SK-N-SH (cell line): ENCODE results near the gene MET. TPM values are rescaled to one million over a fixed set of nuclear protein-coding genes. Genes with fewer than 3 reads are reported as not detected.

Source experiments
- CTCF ChIA-PET: fragments of 300-600, 350-600 bp; formaldehyde crosslinking; extraction: SDS; loops from one replicate; lab custom pipeline; 2021; lab: Yijun Ruan, JAX
- POLR2A ChIA-PET: fragments of 350-600 bp; sonication (Branson Sonifier 250); formaldehyde crosslinking; extraction: SDS; loops from one replicate; lab custom pipeline; 2020; ENCODE audit warnings: antibody characterized with exemption, inconsistent platforms; lab: Yijun Ruan, JAX
- DNase-seq: peaks from one replicate; pipeline ENCODE4 v3.0.0; 2012
- H2AFZ ChIP-seq: fragments of 200-600 bp; sonication (generic); 2 replicates; pipeline ENCODE4 v1.8.1; 2016; ENCODE audit warnings: antibody characterized with exemption, mild to moderate bottlenecking, low read depth
- H3F3A ChIP-seq: fragments of 200-600 bp; sonication (generic); replicated peaks from 2 replicates; pipeline ENCODE3; 2016; ENCODE audit warnings: antibody characterized with exemption, mild to moderate bottlenecking; ENCODE audit not compliant: insufficient read depth
- H3K27ac ChIP-seq, 2 experiments: fragments of 200-500 bp in 1 of 2; fragments of 200-600 bp in 1 of 2; sonication (Bioruptor generic) in 1 of 2; sonication (generic), shearing (Covaris generic) in 1 of 2; 2 replicates each; pipeline versions ENCODE4 v1.5.1 to v1.6.1; 2014 to 2016; ENCODE audit warnings: low read depth in 2 of 2, inconsistent platforms in 1 of 2, low read length in 1 of 2, mild to moderate bottlenecking in 1 of 2, mixed read lengths in 1 of 2
- H3K27me3 ChIP-seq: fragments of 200-600 bp; sonication (generic), shearing (Covaris generic); 2 replicates; pipeline ENCODE4 v1.6.1; 2016; ENCODE audit warnings: mixed run types; ENCODE audit not compliant: insufficient read depth
- H3K36me3 ChIP-seq, 2 experiments: fragments of 200-500 bp in 1 of 2; fragments of 200-600 bp in 1 of 2; sonication (Bioruptor generic) in 1 of 2; sonication (generic) in 1 of 2; replicated peaks in 1 of 2; 2 replicates each; pipeline versions ENCODE3 to v1.5.1; 2014 to 2016; ENCODE audit warnings: low read length in 1 of 2, mild to moderate bottlenecking in 1 of 2; ENCODE audit not compliant: insufficient read depth in 2 of 2, control insufficient read depth in 1 of 2
- H3K4me1 ChIP-seq, 2 experiments: fragments of 200-500 bp in 1 of 2; fragments of 200-600 bp in 1 of 2; sonication (Bioruptor generic) in 1 of 2; sonication (generic), shearing (Covaris generic) in 1 of 2; 2 replicates each; pipeline versions ENCODE4 v1.5.1 to v1.6.1; 2014 to 2016; ENCODE audit warnings: low read depth in 1 of 2, low read length in 1 of 2, mixed run types in 1 of 2; ENCODE audit not compliant: insufficient read depth in 2 of 2, control insufficient read depth in 1 of 2
- H3K4me2 ChIP-seq: fragments of 200-600 bp; sonication (generic), shearing (Covaris generic); 2 replicates; pipeline ENCODE4 v1.6.1; 2017; ENCODE audit warnings: mixed run types
- H3K4me3 ChIP-seq, 2 experiments: fragments of 200-500 bp in 1 of 2; fragments of 200-600 bp in 1 of 2; sonication (Bioruptor generic) in 1 of 2; sonication (generic), shearing (Covaris generic) in 1 of 2; 2 replicates each; pipeline versions ENCODE4 v1.5.1 to v1.8.1; 2014 to 2016; ENCODE audit warnings: low read depth in 2 of 2, inconsistent platforms in 1 of 2, low read length in 1 of 2, mild to moderate bottlenecking in 1 of 2, mixed read lengths in 1 of 2, moderate library complexity in 1 of 2
- H3K79me2 ChIP-seq: fragments of 200-600 bp; sonication (generic); 2 replicates; pipeline ENCODE4 v1.8.1; 2017; ENCODE audit warnings: mild to moderate bottlenecking; ENCODE audit not compliant: insufficient read depth
- H3K9ac ChIP-seq: fragments of 200-600 bp; sonication (generic); 2 replicates; pipeline ENCODE4 v1.6.1; 2017; ENCODE audit warnings: mixed run types
- H3K9me2 ChIP-seq: fragments of 200-600 bp; sonication (generic); 2 replicates; pipeline ENCODE4 v1.6.1; 2017; ENCODE audit warnings: mixed run types
- H3K9me3 ChIP-seq: fragments of 200-600 bp; sonication (generic); 2 replicates; pipeline ENCODE4 v1.6.1; 2017; ENCODE audit warnings: mixed run types, mild to moderate bottlenecking, moderate library complexity
- H4K20me1 ChIP-seq: fragments of 200-600 bp; sonication (generic); 2 replicates; pipeline ENCODE4 v1.6.1; 2017; ENCODE audit warnings: mild to moderate bottlenecking, mixed run types; ENCODE audit not compliant: insufficient read depth
- CHD2 ChIP-seq: fragments of 150-350 bp; IDR thresholded peaks from 2 replicates; pipeline ENCODE4 v1.6.1; 2018; ENCODE audit warnings: low read length; ENCODE audit not compliant: partially characterized antibody
- CTCF ChIP-seq: fragments of 200-600 bp; sonication (generic); IDR thresholded peaks from 2 replicates; pipeline ENCODE4 v1.6.1; 2017; ENCODE audit warnings: antibody characterized with exemption, mild to moderate bottlenecking, moderate library complexity
- EP300 ChIP-seq, 2 experiments: IDR thresholded peaks; 2 replicates each; pipeline versions ENCODE4 v1.4.0 to v1.6.1; 2012; ENCODE audit warnings: borderline replicate concordance in 1 of 2, low read depth in 1 of 2, low read length in 1 of 2
- EZH2phosphoT487 ChIP-seq: fragments of 200-600 bp; sonication (generic); IDR thresholded peaks from 2 replicates; pipeline ENCODE4 v1.6.1; 2017; ENCODE audit warnings: low read depth, mixed run types, mild to moderate bottlenecking, antibody characterized with exemption, moderate library complexity, borderline replicate concordance
- FOSL2 ChIP-seq: IDR thresholded peaks from 2 replicates; pipeline ENCODE4 v1.4.0; 2012; ENCODE audit warnings: low read depth, mild to moderate bottlenecking, moderate library complexity, borderline replicate concordance
- GATA2 ChIP-seq: sonication (generic); formaldehyde crosslinking; IDR thresholded peaks from 2 replicates; pipeline ENCODE4 v1.5.0; 2020; ENCODE audit warnings: mild to moderate bottlenecking, missing genetic modification reagents
- IRF3 ChIP-seq: fragments of 150-350 bp; IDR thresholded peaks from 2 replicates; pipeline ENCODE4 v1.6.1; 2016; ENCODE audit warnings: mild to moderate bottlenecking, low read depth, low read length
- MEF2A ChIP-seq: IDR thresholded peaks from 2 replicates; pipeline ENCODE4 v1.4.0; 2012; ENCODE audit warnings: low read depth, borderline replicate concordance
- MXI1 ChIP-seq: IDR thresholded peaks from 2 replicates; pipeline ENCODE4 v1.6.1; 2012; ENCODE audit warnings: mild to moderate bottlenecking, low read depth, low read length, improper control_type of control experiment
- NFIC ChIP-seq: IDR thresholded peaks from 2 replicates; pipeline ENCODE4 v1.4.0; 2012; ENCODE audit warnings: borderline replicate concordance
- NRF1 ChIP-seq: IDR thresholded peaks from 2 replicates; pipeline ENCODE4 v1.6.1; 2012; ENCODE audit warnings: low read depth, mild to moderate bottlenecking, low read length
- PBX3 ChIP-seq: IDR thresholded peaks from 2 replicates; pipeline ENCODE4; 2012
- SMC3 ChIP-seq: IDR thresholded peaks from 2 replicates; pipeline ENCODE4 v1.6.1; 2012; ENCODE audit warnings: low read depth, low read length, improper control_type of control experiment
- TCF12 ChIP-seq: IDR thresholded peaks from 2 replicates; pipeline ENCODE4 v1.4.0; 2012
- TEAD4 ChIP-seq: IDR thresholded peaks from 2 replicates; pipeline ENCODE4 v1.4.0; 2012; ENCODE audit warnings: mild to moderate bottlenecking, borderline replicate concordance; ENCODE audit not compliant: insufficient read depth
- USF2 ChIP-seq: fragments of 150-350 bp; IDR thresholded peaks from 2 replicates; pipeline ENCODE4 v1.6.1; 2017; ENCODE audit warnings: antibody characterized with exemption, low read length, low read depth, borderline replicate concordance
- YY1 ChIP-seq: IDR thresholded peaks from 2 replicates; pipeline ENCODE4 v1.4.0; 2012; ENCODE audit warnings: low read depth, mild to moderate bottlenecking
- WGBS: methylation state at CpG from one replicate; pipeline ENCODE4 v1.1.6; 2017; ENCODE audit warnings: low lambda C conversion rate; 5-methylcytosine and 5-hydroxymethylcytosine counted together
- polyA plus RNA-seq, 3 experiments: library from polyadenylated mRNA; depleted of rRNA; stranded (reverse); fragments of >200 nt; gene quantifications; 2 replicates each; pipeline ENCODE4 v1.2.3, GENCODE V29; 2012

The MET gene
- polyA plus RNA-seq, 1 of the 3 experiments (the other 2 are of a cell fraction), result 38.7 TPM

- whole genome bisulfite sequencing, result 11% methylated on average over 2 of the region's 2 CpGs
Measured at GRCh38 chr7:116665332-116665996, 6.5 kb upstream of the MET start.

GRCh38 chr7:116669769-116670168 is 2.2 kb upstream of the MET start:
- 7% methylated on average over 1 of the region's 1 CpG for WGBS
- Histone ChIP-seq H3K4me1 (peaks cover 0 to 5% of the 10 kb centered on the region in 2 experiments; a peak in 2 of 4 replicates), H3K9me3 (no peaks in the 10 kb centered on the region), H3K36me3 (no peaks in the 10 kb centered on the region), H3K27me3 (peaks cover 24% of the 10 kb centered on the region; the same call in 1 of the 2 replicates), H3K9ac (no peak overlapping the region), H2AFZ (no peak overlapping the region), H4K20me1 (no peaks in the 10 kb centered on the region), H3K4me2 (no peak overlapping the region), H3F3A (peaks cover 6% of the 10 kb centered on the region), H3K4me3 (no peak overlapping the region), H3K9me2 (no peaks in the 10 kb centered on the region), H3K27ac (no peak overlapping the region), H3K79me2 (peaks cover 24% of the 10 kb centered on the region)
- TF ChIP-seq TEAD4 (no peak), MXI1 (no peak), NRF1 (no peak), EP300 (IDR thresholded peaks at IDR 0.05; ENCODE audit: borderline replicate concordance in 1 of 2, low read depth in 1 of 2, low read length in 1 of 2) (no peak), EZH2phosphoT487 (no peak), NFIC (no peak), USF2 (no peak), CTCF (no peak), TCF12 (no peak), YY1 (no peak), MEF2A (no peak), CHD2 (no peak), IRF3 (no peak), GATA2 (CRISPR knock-in tag) (no peak), FOSL2 (no peak)
- POLR2A ChIA-PET, result no interaction called here
- no peak for DNase-seq
- CTCF ChIA-PET, result no interaction called here

More at GRCh38 chr7:116665332-116665996, 6.5 kb upstream of the MET start:
- ChIA-PET POLR2A (no interaction called here), CTCF (interaction anchor here (0.6 to 0.9 kb wide), 2 partner anchors 33 to 559 kb away, joined by 3 read pairs; no protein-coding TSS in a partner anchor)
- H3K9ac ChIP-seq, result no peak overlapping the region
- peaks cover 36% of the 10 kb centered on the region; the same call in 1 of the 2 replicates for H3K27me3 ChIP-seq
- no peaks in the 10 kb centered on the region; a peak in 1 of 4 replicates for H3K4me1 ChIP-seq
- H3K4me3 ChIP-seq, result no peak overlapping the region
- H2AFZ ChIP-seq, result no peak overlapping the region
- no peaks in the 10 kb centered on the region for H3K9me2 ChIP-seq
- no peak for DNase-seq
- no peaks in the 10 kb centered on the region for H4K20me1 ChIP-seq
- H3K4me2 ChIP-seq, result no peak overlapping the region
- H3K27ac ChIP-seq, result no peak overlapping the region
- no peaks in the 10 kb centered on the region for H3F3A ChIP-seq
- H3K36me3 ChIP-seq, result no peaks in the 10 kb centered on the region
- H3K9me3 ChIP-seq, result no peaks in the 10 kb centered on the region
- peak; percentile 56 for TF ChIP-seq PBX3
- TF ChIP-seq TCF12, result peak; percentile 14; the same call in 1 of the 2 replicates
- no peak for TF ChIP-seq SMC3
- H3K79me2 ChIP-seq, result no peaks in the 10 kb centered on the region
